A549 (cell line): ENCODE measurements around the gene MAPK9. TPM values are rescaled to one million over a fixed set of nuclear protein-coding genes. Genes with fewer than 3 reads are reported as not detected.

Experiments
- ATAC-seq, 2 experiments: fragments of 200-7000 bp in 1 of 2; fragments of >200 bp in 1 of 2; cut with Nextera tagmentation in 1 of 2; cut with Tn5 transposase in 1 of 2; 3 replicates each; pipeline versions ENCODE4 v1.8.0 to v1.9.1; 2018 to 2020; ENCODE audit warnings: mild to moderate bottlenecking in 1 of 2, moderate library complexity in 1 of 2
- CTCF ChIA-PET: fragments of 300-600 bp; sonication (Branson Sonifier 250); formaldehyde crosslinking; extraction: SDS; loops from one replicate; lab custom pipeline; 2021; ENCODE audit warnings: antibody characterized with exemption, inconsistent platforms; lab: Yijun Ruan, JAX
- POLR2A ChIA-PET: fragments of 350-600 bp; formaldehyde crosslinking; extraction: SDS; loops from one replicate; lab custom pipeline; 2021; ENCODE audit warnings: antibody characterized with exemption, inconsistent platforms; lab: Yijun Ruan, JAX
- DNase-seq, 2 experiments: peaks; one replicate each; pipeline versions ENCODE4 v3.0.0 to v3.0.0-alpha.2; 2011 to 2016; ENCODE audit warnings: low read depth in 1 of 2, low spot score in 1 of 2
- FAIRE-seq: peaks from 2 replicates; lab custom pipeline; 2011; peaks lifted over from hg19 to GRCh38; lab: Jason Lieb, UNC
- H3K27ac ChIP-seq, 2 experiments: fragments of >200 bp; sonication (Bioruptor Twin); formaldehyde crosslinking; 3 replicates each; pipeline ENCODE4 v1.5.1; 2016 to 2017
- H3K4me1 ChIP-seq: fragments of >200 bp; sonication (Bioruptor Twin); formaldehyde crosslinking; 3 replicates; pipeline ENCODE4 v1.6.1; 2016
- H3K4me2 ChIP-seq: fragments of >200 bp; sonication (Bioruptor Twin); formaldehyde crosslinking; 3 replicates; pipeline ENCODE4 v1.6.1; 2016
- H3K4me3 ChIP-seq: fragments of >200 bp; sonication (Bioruptor Twin); formaldehyde crosslinking; 3 replicates; pipeline ENCODE4 v1.5.1; 2016
- H3K9me3 ChIP-seq: fragments of >200 bp; sonication (Bioruptor Twin); formaldehyde crosslinking; 3 replicates; pipeline ENCODE4 v1.6.1; 2016
- ATOH8 ChIP-seq: fragments of 250-450 bp; sonication (Bioruptor Pico); IDR thresholded peaks from 2 replicates; pipeline ENCODE4 v1.5.0; 2020; ENCODE audit warnings: low read depth, mild to moderate bottlenecking, moderate library complexity
- BHLHE40 ChIP-seq: IDR thresholded peaks from 2 replicates; pipeline ENCODE4 v1.6.1; 2012; ENCODE audit warnings: low read depth, low read length, inconsistent platforms
- CBX2 ChIP-seq: fragments of 200-600 bp; sonication (generic); IDR thresholded peaks from 2 replicates; pipeline ENCODE4 v1.6.1; 2016; ENCODE audit warnings: low read depth, mild to moderate bottlenecking, borderline replicate concordance
- CEBPB ChIP-seq, 2 experiments: fragments of >200 bp in 1 of 2; sonication (Bioruptor Twin) in 1 of 2; formaldehyde crosslinking in 1 of 2; IDR thresholded peaks; 2 replicates each; pipeline ENCODE4 v1.6.1; 2012 to 2016
- E2F6 ChIP-seq: IDR thresholded peaks from 2 replicates; pipeline ENCODE4 v1.6.1; 2012; ENCODE audit warnings: low read depth, borderline replicate concordance
- EHF ChIP-seq: fragments of 250-450 bp; sonication (Bioruptor Pico); IDR thresholded peaks from 2 replicates; pipeline ENCODE4 v1.5.0; 2020; ENCODE audit warnings: mild to moderate bottlenecking
- EHMT2 ChIP-seq: fragments of 200-600 bp; sonication (generic); IDR thresholded peaks from 2 replicates; pipeline ENCODE4 v1.6.1; 2016; ENCODE audit warnings: antibody characterized with exemption, low read depth, mild to moderate bottlenecking, moderate library complexity
- EP300 ChIP-seq, 2 experiments: fragments of >200 bp; sonication (Bioruptor Twin); formaldehyde crosslinking; IDR thresholded peaks; 2 replicates in 1 of 2; 3 replicates in 1 of 2; pipeline ENCODE4 v1.6.1; 2016 to 2017
- FOSB ChIP-seq: fragments of 250-450 bp; sonication (Bioruptor Pico); IDR thresholded peaks from 2 replicates; pipeline ENCODE4 v1.5.0; 2020; ENCODE audit warnings: mild to moderate bottlenecking, moderate library complexity
- FOSL2 ChIP-seq, 2 experiments: fragments of 450-650 bp in 1 of 2; fragments of >200 bp in 1 of 2; sonication (Bioruptor Twin) in 1 of 2; formaldehyde crosslinking; IDR thresholded peaks; 2 replicates each; pipeline versions ENCODE4 v1.5.0 to v1.6.1; 2016 to 2020; ENCODE audit warnings: mild to moderate bottlenecking in 1 of 2, moderate library complexity in 1 of 2
- FOXS1 ChIP-seq: fragments of 250-450 bp; sonication (Bioruptor Pico); IDR thresholded peaks from 2 replicates; pipeline ENCODE4 v1.5.0; 2020; ENCODE audit warnings: mild to moderate bottlenecking, moderate library complexity
- GATA3 ChIP-seq: IDR thresholded peaks from 2 replicates; pipeline ENCODE4 v1.6.1; 2012; ENCODE audit warnings: borderline replicate concordance
- HEYL ChIP-seq: fragments of 250-450 bp; sonication (Bioruptor Pico); IDR thresholded peaks from 2 replicates; pipeline ENCODE4 v1.8.0; 2021; ENCODE audit warnings: mild to moderate bottlenecking, moderate library complexity
- HOXA7 ChIP-seq: fragments of 250-450 bp; sonication (Bioruptor Pico); IDR thresholded peaks from 2 replicates; pipeline ENCODE4 v1.5.0; 2020; ENCODE audit warnings: mild to moderate bottlenecking, moderate library complexity
- HOXB13 ChIP-seq: fragments of 250-450 bp; sonication (Bioruptor Pico); IDR thresholded peaks from 2 replicates; pipeline ENCODE4 v1.5.0; 2020; ENCODE audit warnings: low read depth, mild to moderate bottlenecking, moderate library complexity
- JUN ChIP-seq, 2 experiments: fragments of >200 bp; sonication (Bioruptor Twin); formaldehyde crosslinking; IDR thresholded peaks; 2 replicates in 1 of 2; 3 replicates in 1 of 2; pipeline ENCODE4 v1.6.1; 2016 to 2017
- JUNB ChIP-seq: fragments of >200 bp; sonication (Bioruptor Twin); formaldehyde crosslinking; IDR thresholded peaks from 2 replicates; pipeline ENCODE4 v1.6.1; 2016
- KDM1A ChIP-seq: fragments of 200-600 bp; sonication (generic); IDR thresholded peaks from 2 replicates; pipeline ENCODE4 v1.6.1; 2016; ENCODE audit warnings: low read depth, mild to moderate bottlenecking
- KDM5A ChIP-seq: fragments of 200-600 bp; sonication (generic); IDR thresholded peaks from 2 replicates; pipeline ENCODE4 v1.6.1; 2016; ENCODE audit warnings: antibody characterized with exemption, mild to moderate bottlenecking
- MAFK ChIP-seq: fragments of 450-650 bp; IDR thresholded peaks from 2 replicates; pipeline ENCODE4 v1.6.1; 2014; ENCODE audit not compliant: partially characterized antibody
- MAX ChIP-seq: IDR thresholded peaks from 2 replicates; pipeline ENCODE4 v1.6.1; 2012
- MYC ChIP-seq: IDR thresholded peaks from 2 replicates; pipeline ENCODE4 v1.6.1; 2012; ENCODE audit warnings: mild to moderate bottlenecking, inconsistent platforms, low read length, improper control_type of control experiment, borderline replicate concordance
- NFE2L2 ChIP-seq: fragments of 150-350 bp; conservative IDR thresholded peaks from 2 replicates; pipeline ENCODE4 v1.6.1; 2014; ENCODE audit warnings: low read length
- NR3C1 ChIP-seq: fragments of >200 bp; sonication (Bioruptor Twin); formaldehyde crosslinking; IDR thresholded peaks from 3 replicates; pipeline ENCODE4 v1.6.1; 2017
- PBX3 ChIP-seq: IDR thresholded peaks from 2 replicates; pipeline ENCODE4 v1.6.1; 2012
- RAD21 ChIP-seq, 2 experiments: fragments of >200 bp in 1 of 2; sonication (Bioruptor Twin) in 1 of 2; formaldehyde crosslinking in 1 of 2; IDR thresholded peaks in 1 of 2; conservative IDR thresholded peaks in 1 of 2; 2 replicates in 1 of 2; 3 replicates in 1 of 2; pipeline ENCODE4 v1.6.1; 2012 to 2018; ENCODE audit warnings: inconsistent platforms in 1 of 2
- RCOR1 ChIP-seq: fragments of 150-350 bp; IDR thresholded peaks from 2 replicates; pipeline ENCODE4 v1.6.1; 2014; ENCODE audit warnings: antibody characterized with exemption, low read length, low read depth
- RFX5 ChIP-seq: fragments of 450-650 bp; IDR thresholded peaks from 2 replicates; pipeline ENCODE4 v1.7.1; 2014; ENCODE audit warnings: antibody characterized with exemption, mild to moderate bottlenecking, moderate library complexity
- TP53 ChIP-seq: fragments of 250-450 bp; sonication (Bioruptor Pico); IDR thresholded peaks from 2 replicates; pipeline ENCODE4 v1.5.0; 2021; ENCODE audit warnings: mild to moderate bottlenecking, moderate library complexity
- ZFP36 ChIP-seq: fragments of 450-650 bp; IDR thresholded peaks from 2 replicates; pipeline ENCODE4 v1.6.1; 2014; ENCODE audit warnings: borderline replicate concordance; ENCODE audit not compliant: partially characterized antibody
- ZNF302 ChIP-seq: fragments of 250-450 bp; sonication (Bioruptor Pico); IDR thresholded peaks from 2 replicates; pipeline ENCODE4 v1.9.0; 2021; ENCODE audit warnings: inconsistent platforms, mild to moderate bottlenecking, moderate library complexity
- WGBS: methylation state at CpG from one replicate; pipeline ENCODE4 v1.1.6; 2017; ENCODE audit errors: missing lambda C conversion rate; 5-methylcytosine and 5-hydroxymethylcytosine counted together
- polyA plus RNA-seq, 4 experiments: library from polyadenylated mRNA; depleted of rRNA in 3 of 4; stranded (reverse); fragments of >200 nt; fragmentation: RNase III in 1 of 4; extraction: RNeasy Plus Mini Kit Qiagen cat#74134 plus additional on column Dnase treatment in 1 of 4; gene quantifications; 2 replicates in 3 of 4; 3 replicates in 1 of 4; pipeline ENCODE4 v1.2.3, GENCODE V29; 2011 to 2017
- TF ChIP-seq, protein P1 (sequence below): fragments of >200 bp; sonication (Bioruptor Twin); formaldehyde crosslinking; IDR thresholded peaks from 3 replicates; pipeline ENCODE4 v1.6.1; 2016

MAPK9 gene
- polyA plus RNA-seq, 2 of the 4 experiments (the other 2 are of a cell fraction): 36.6 to 66.9 TPM

DNA sequence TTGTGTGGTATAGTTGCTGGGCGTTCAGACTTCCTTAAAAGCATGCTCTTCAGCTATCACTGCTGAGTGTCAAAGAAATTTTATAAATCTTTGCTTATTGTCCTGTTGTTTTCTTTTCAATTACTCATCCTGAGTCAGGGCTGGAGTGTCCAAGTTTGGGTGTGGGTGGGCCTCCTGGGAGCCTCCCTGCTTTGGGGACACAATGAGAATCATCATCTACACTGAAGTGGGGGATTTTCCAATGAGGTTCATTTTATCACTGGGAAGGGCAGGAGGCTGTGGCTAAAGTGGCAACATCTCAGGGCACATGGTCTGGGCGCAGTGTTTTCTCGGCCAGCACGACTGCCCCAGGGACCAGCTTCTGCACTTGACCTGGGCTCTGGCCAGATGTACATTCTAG, 41.8 kb upstream of the MAPK9 start:
- H3K27ac ChIP-seq: peak overlapping the region; percentile 82 to 87
- no peaks in the 10 kb centered on the region for H3K9me3 ChIP-seq
- ChIA-PET CTCF (interaction anchor here (1.1 to 14.9 kb wide), 8 partner anchors 9 to 158 kb away, joined by 3 to 250 read pairs (median 10); partner anchors contain the start of gene MAPK9), POLR2A (interaction anchor here (1.0 kb wide), 1 partner anchor 20 kb away, joined by 4 read pairs; the partner anchor contains the start of gene GFPT2)
- peak; percentile 96 for FAIRE-seq
- peak overlapping the region; percentile 69 for H3K4me2 ChIP-seq
- DNase-seq: peak; percentile 81 to 85
- WGBS: 3% methylated on average over 1 of the region's 4 CpGs
- TF ChIP-seq BHLHE40 (no peak), MAFK (no peak), JUNB (peak; percentile 91), HOXB13 (CRISPR knock-in tag) (no peak), E2F6 (peak; percentile 46), CBX2 (no peak), ZFP36 (no peak), MAX (peak; percentile 92), PBX3 (0 out of 2 replicates have a peak, but pooled peaks have one; percentile 59), FOSL2 (IDR thresholded peaks at IDR 0.05) (peak; percentile 88), FOSL2 (CRISPR knock-in tag; IDR thresholded peaks at IDR 0.05) (peak; percentile 80), RAD21 (conservative IDR thresholded peaks at IDR 0.05 in 1 of 2, IDR thresholded peaks at IDR 0.05 in 1 of 2) (peak in 1 of 2 experiments; percentile 5; a peak in 1 of 5 replicates), KDM5A (no peak), EHF (CRISPR knock-in tag) (no peak), CEBPB (IDR thresholded peaks at IDR 0.05) (peak in 1 of 2 experiments; percentile 67; a peak in 1 of 4 replicates), ATOH8 (CRISPR knock-in tag) (peak; percentile 41; the same call in 1 of the 2 replicates), JUN (IDR thresholded peaks at IDR 0.05) (peak; percentile 48 to 49; a peak in 3 of 5 replicates), MYC (peak; percentile 68; the same call in 1 of the 2 replicates), RFX5 (no peak), RCOR1 (no peak), ZNF302 (no peak), EP300 (IDR thresholded peaks at IDR 0.05) (peak; percentile 47 to 54; a peak in 2 of 5 replicates), GATA3 (peak; percentile 79; the same call in 1 of the 2 replicates)
- TF ChIP-seq, protein P1, sequence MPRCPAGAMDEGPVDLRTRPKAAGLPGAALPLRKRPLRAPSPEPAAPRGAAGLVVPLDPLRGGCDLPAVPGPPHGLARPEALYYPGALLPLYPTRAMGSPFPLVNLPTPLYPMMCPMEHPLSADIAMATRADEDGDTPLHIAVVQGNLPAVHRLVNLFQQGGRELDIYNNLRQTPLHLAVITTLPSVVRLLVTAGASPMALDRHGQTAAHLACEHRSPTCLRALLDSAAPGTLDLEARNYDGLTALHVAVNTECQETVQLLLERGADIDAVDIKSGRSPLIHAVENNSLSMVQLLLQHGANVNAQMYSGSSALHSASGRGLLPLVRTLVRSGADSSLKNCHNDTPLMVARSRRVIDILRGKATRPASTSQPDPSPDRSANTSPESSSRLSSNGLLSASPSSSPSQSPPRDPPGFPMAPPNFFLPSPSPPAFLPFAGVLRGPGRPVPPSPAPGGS: 0 out of 3 replicates have a peak, but pooled peaks have one; percentile 49
- H3K4me3 ChIP-seq: no peak overlapping the region
- peak in 1 of 2 experiments; percentile 47; a peak in 3 of 6 replicates for ATAC-seq
- peaks cover 58% of the 10 kb centered on the region for H3K4me1 ChIP-seq

GRCh38 chr5:180332861-180333260, 41.0 kb upstream of the MAPK9 start:
- Histone ChIP-seq H3K9me3 (no peaks in the 10 kb centered on the region), H3K4me2 (peak overlapping the region; percentile 69), H3K4me3 (no peak overlapping the region), H3K4me1 (peaks cover 61% of the 10 kb centered on the region), H3K27ac (peak overlapping the region; percentile 82 to 87)
- FAIRE-seq (no peak), ATAC-seq (no peak), DNase-seq (no peak)
- 93% methylated on average over 3 of the region's 3 CpGs for WGBS
- ChIA-PET POLR2A (interaction anchor here (0.7 to 1.0 kb wide), 2 partner anchors 20 to 40 kb away, joined by 3 to 4 read pairs; partner anchors contain the start of gene GFPT2), CTCF (interaction anchor here (1.1 to 14.9 kb wide), 8 partner anchors 9 to 137 kb away, joined by 3 to 250 read pairs (median 10); partner anchors contain the start of gene MAPK9)
- TF ChIP-seq PBX3: no peak
- TF ChIP-seq FOSB (CRISPR knock-in tag): no peak
- no peak for TF ChIP-seq NFE2L2
- no peak for TF ChIP-seq EHMT2
- no peak for TF ChIP-seq BHLHE40
- TF ChIP-seq HEYL (CRISPR knock-in tag): no peak
- TF ChIP-seq HOXA7 (CRISPR knock-in tag): no peak
- TF ChIP-seq NR3C1: no peak
- no peak for TF ChIP-seq KDM1A
- no peak for TF ChIP-seq MAX
- TF ChIP-seq FOXS1 (CRISPR knock-in tag): no peak
- TF ChIP-seq TP53 (CRISPR knock-in tag): no peak
- no peak for TF ChIP-seq ATOH8 (CRISPR knock-in tag)
